Measurements from ENCODE around the gene FAM83E. TPM values are rescaled to one million over a fixed set of nuclear protein-coding genes. Genes with fewer than 3 reads are reported as not detected.

Gene FAM83E
- total and polyA plus RNA-seq, 2 of the 8 experiments (the other 6 are each of a cell fraction or from before 2014, with no cell fraction given), result 1.8 to 5.3 TPM

DNA sequence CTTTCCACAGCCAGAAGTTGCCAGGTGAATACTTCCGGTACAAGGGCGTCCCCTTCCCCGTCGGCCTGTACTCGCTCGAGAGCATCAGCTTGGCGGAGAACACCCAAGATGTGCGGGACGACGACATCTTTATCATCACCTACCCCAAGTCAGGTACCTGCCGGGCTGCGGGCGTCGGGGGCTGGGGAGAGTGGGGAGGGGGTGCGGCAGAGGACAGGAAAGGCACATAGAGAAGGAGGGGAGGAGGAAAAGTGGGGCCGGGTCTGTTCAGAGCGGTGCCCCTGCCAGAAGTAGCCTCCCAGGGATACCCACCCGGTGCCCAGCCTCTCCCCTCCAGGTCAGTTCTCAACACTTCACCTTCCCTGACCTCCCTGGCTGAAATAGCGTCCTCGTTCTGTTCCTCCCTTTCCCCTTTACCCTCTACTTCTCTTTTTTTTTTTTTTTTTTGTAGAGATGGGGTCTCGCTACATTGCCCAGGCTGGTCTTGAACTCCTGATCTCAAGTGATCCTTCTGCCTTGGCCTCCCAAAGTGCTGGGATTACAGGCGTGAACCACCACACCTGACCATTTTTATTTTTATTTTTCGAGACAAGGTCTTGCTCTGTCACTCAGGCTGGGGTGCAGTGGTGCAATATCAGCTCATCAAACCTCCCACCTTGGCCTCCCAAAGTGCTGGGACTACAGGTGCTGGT is 38.8 kb downstream of the FAM83E start (continued):
- TF ChIP-seq RFX5 (IDR thresholded peaks at IDR 0.05; ENCODE audit: borderline replicate concordance, low read depth, low read length) (no peak), ASH2L (IDR thresholded peaks at IDR 0.05; ENCODE audit: low read length) (no peak), SIRT6 (IDR thresholded peaks at IDR 0.05; ENCODE audit: low read length) (no peak), YY1 (IDR thresholded peaks at IDR 0.05; ENCODE audit: low read depth, low read length) (no peak), SIN3A (conservative IDR thresholded peaks at IDR 0.05 in 1 of 2, IDR thresholded peaks at IDR 0.05 in 1 of 2; ENCODE audit: low read depth in 1 of 2, low read length in 2 of 2) (no peak), KDM4A (IDR thresholded peaks at IDR 0.05; ENCODE audit: low read depth, low read length, severe bottlenecking) (no peak)
- TF ChIP-seq, protein P1, sequence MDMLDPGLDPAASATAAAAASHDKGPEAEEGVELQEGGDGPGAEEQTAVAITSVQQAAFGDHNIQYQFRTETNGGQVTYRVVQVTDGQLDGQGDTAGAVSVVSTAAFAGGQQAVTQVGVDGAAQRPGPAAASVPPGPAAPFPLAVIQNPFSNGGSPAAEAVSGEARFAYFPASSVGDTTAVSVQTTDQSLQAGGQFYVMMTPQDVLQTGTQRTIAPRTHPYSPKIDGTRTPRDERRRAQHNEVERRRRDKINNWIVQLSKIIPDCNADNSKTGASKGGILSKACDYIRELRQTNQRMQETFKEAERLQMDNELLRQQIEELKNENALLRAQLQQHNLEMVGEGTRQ (IDR thresholded peaks at IDR 0.05; ENCODE audit: low read length), result no peak
- TF ChIP-seq, protein P2, sequence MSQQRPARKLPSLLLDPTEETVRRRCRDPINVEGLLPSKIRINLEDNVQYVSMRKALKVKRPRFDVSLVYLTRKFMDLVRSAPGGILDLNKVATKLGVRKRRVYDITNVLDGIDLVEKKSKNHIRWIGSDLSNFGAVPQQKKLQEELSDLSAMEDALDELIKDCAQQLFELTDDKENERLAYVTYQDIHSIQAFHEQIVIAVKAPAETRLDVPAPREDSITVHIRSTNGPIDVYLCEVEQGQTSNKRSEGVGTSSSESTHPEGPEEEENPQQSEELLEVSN (IDR thresholded peaks at IDR 0.05), result no peak
